Astrocyte (in vitro differentiated cells and primary cell): ENCODE results near the gene NINL. TPM values are rescaled to one million over a fixed set of nuclear protein-coding genes. Genes with fewer than 3 reads are reported as not detected.

Experiments used
- DNase-seq: peaks from one replicate; pipeline ENCODE4 v3.0.0-alpha.2; 2010; ENCODE audit warnings: low read depth
- FAIRE-seq: peaks from 2 replicates; lab custom pipeline; 2011; peaks lifted over from hg19 to GRCh38; lab: Jason Lieb, UNC
- H2AFZ ChIP-seq: 2 replicates; pipeline ENCODE4 v1.6.0; 2012; ENCODE audit warnings: low read depth, low read length, inconsistent platforms
- H3K27ac ChIP-seq: 2 replicates; pipeline ENCODE4 v1.5.1; 2011; ENCODE audit warnings: low read depth, low read length, inconsistent platforms
- H3K27me3 ChIP-seq: 2 replicates; pipeline ENCODE4 v1.6.0; 2011; ENCODE audit warnings: low read length, inconsistent platforms; ENCODE audit not compliant: insufficient read depth
- H3K36me3 ChIP-seq: 2 replicates; pipeline ENCODE4 v1.5.1; 2011; ENCODE audit warnings: low read length, inconsistent platforms; ENCODE audit not compliant: insufficient read depth
- H3K4me1 ChIP-seq: 2 replicates; pipeline ENCODE4 v1.5.1; 2011; ENCODE audit warnings: low read length, inconsistent platforms; ENCODE audit not compliant: insufficient read depth
- H3K4me2 ChIP-seq: 2 replicates; pipeline ENCODE4 v1.6.0; 2012; ENCODE audit warnings: low read length, inconsistent platforms
- H3K4me3 ChIP-seq: 2 replicates; pipeline ENCODE4 v1.5.1; 2011; ENCODE audit warnings: low read depth, mild to moderate bottlenecking, low read length, inconsistent platforms; ENCODE audit not compliant: insufficient read depth
- H3K79me2 ChIP-seq: 2 replicates; pipeline ENCODE4 v1.6.0; 2012; ENCODE audit warnings: mild to moderate bottlenecking, low read length, inconsistent platforms; ENCODE audit not compliant: insufficient read depth
- H3K9ac ChIP-seq: 2 replicates; pipeline ENCODE4 v1.6.0; 2012; ENCODE audit warnings: mild to moderate bottlenecking, low read length, inconsistent platforms
- H3K9me3 ChIP-seq: 2 replicates; pipeline ENCODE4 v1.5.1; 2012; ENCODE audit warnings: low read depth, mild to moderate bottlenecking, low read length, inconsistent platforms; ENCODE audit not compliant: insufficient read depth
- H4K20me1 ChIP-seq: 2 replicates; pipeline ENCODE4 v1.6.0; 2012; ENCODE audit warnings: low read length, inconsistent platforms; ENCODE audit not compliant: insufficient read depth
- H3K27ac Mint-ChIP-seq: one replicate; pipeline ENCODE4 v1.8.0; 2021; ENCODE audit warnings: mild to moderate bottlenecking, mixed read lengths; ENCODE audit not compliant: unreplicated experiment
- H3K27me3 Mint-ChIP-seq: one replicate; pipeline ENCODE4 v1.8.0; 2021; ENCODE audit warnings: low read depth, mixed read lengths; ENCODE audit not compliant: unreplicated experiment
- H3K36me3 Mint-ChIP-seq: one replicate; pipeline ENCODE4 v1.8.0; 2021; ENCODE audit warnings: low read depth, mixed read lengths; ENCODE audit not compliant: unreplicated experiment
- H3K4me1 Mint-ChIP-seq: one replicate; pipeline ENCODE4 v1.8.0; 2021; ENCODE audit warnings: low read depth, mixed read lengths; ENCODE audit not compliant: unreplicated experiment
- H3K4me3 Mint-ChIP-seq: one replicate; pipeline ENCODE4 v1.8.0; 2021; ENCODE audit warnings: mild to moderate bottlenecking, moderate library complexity, mixed read lengths; ENCODE audit not compliant: unreplicated experiment
- H3K9me3 Mint-ChIP-seq: one replicate; pipeline ENCODE4 v1.8.0; 2021; ENCODE audit warnings: mild to moderate bottlenecking, mixed read lengths; ENCODE audit not compliant: unreplicated experiment
- EZH2 ChIP-seq: IDR thresholded peaks from 2 replicates; pipeline ENCODE4 v1.6.1; 2012; ENCODE audit warnings: mild to moderate bottlenecking, low read length, inconsistent platforms; ENCODE audit not compliant: insufficient read depth
- total RNA-seq: library from RNA; stranded (reverse); gene quantifications from 2 replicates; pipeline ENCODE4 v1.2.1, GENCODE V29; 2021
- TF ChIP-seq, protein P1 (sequence below): IDR thresholded peaks from 2 replicates; pipeline ENCODE4 v1.5.1; 2011; ENCODE audit warnings: low read depth, mild to moderate bottlenecking, inconsistent platforms, low read length, moderate library complexity; ENCODE audit not compliant: insufficient read depth

Gene NINL
- total RNA-seq, 1 donor from 2014 or later = 10.2 TPM

DNA sequence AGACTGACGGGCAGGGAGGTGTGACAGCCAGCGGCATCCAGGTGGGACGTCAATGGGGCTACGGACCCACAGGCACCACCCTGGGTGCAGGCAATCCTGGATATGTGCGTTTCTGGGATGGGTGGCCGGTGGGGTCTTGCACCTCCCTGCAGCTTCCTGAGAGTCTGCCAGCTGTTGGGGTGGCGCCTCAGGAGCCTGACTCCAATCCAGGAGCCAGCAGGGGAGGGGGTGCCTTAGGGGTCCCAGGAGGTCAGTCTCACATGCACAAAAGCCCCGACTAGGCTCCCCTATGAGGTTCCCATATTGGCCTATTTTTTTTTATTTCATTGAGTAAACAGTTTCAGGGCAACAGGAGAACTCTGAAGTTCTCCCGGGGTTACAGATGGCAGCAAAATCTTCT, 104.5 kb downstream of the NINL start:
- Histone ChIP-seq H3K27ac (no peak overlapping the region), H4K20me1 (peaks cover 10% of the 10 kb centered on the region), H3K27me3 (no peaks in the 10 kb centered on the region), H3K4me1 (peaks cover 9% of the 10 kb centered on the region), H3K4me3 (no peak overlapping the region), H3K9ac (no peak overlapping the region), H3K79me2 (no peaks in the 10 kb centered on the region), H2AFZ (no peak overlapping the region), H3K36me3 (no peaks in the 10 kb centered on the region), H3K4me2 (no peak overlapping the region), H3K9me3 (no peaks in the 10 kb centered on the region)
- H3K27ac Mint-ChIP-seq = no peak overlapping the region
- H3K9me3 Mint-ChIP-seq = no peaks in the 10 kb centered on the region
- TF ChIP-seq EZH2 = no peak
- TF ChIP-seq, protein P1, sequence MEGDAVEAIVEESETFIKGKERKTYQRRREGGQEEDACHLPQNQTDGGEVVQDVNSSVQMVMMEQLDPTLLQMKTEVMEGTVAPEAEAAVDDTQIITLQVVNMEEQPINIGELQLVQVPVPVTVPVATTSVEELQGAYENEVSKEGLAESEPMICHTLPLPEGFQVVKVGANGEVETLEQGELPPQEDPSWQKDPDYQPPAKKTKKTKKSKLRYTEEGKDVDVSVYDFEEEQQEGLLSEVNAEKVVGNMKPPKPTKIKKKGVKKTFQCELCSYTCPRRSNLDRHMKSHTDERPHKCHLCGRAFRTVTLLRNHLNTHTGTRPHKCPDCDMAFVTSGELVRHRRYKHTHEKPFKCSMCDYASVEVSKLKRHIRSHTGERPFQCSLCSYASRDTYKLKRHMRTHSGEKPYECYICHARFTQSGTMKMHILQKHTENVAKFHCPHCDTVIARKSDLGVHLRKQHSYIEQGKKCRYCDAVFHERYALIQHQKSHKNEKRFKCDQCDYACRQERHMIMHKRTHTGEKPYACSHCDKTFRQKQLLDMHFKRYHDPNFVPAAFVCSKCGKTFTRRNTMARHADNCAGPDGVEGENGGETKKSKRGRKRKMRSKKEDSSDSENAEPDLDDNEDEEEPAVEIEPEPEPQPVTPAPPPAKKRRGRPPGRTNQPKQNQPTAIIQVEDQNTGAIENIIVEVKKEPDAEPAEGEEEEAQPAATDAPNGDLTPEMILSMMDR = no peak
- no peak overlapping the region for H3K4me3 Mint-ChIP-seq
- peaks cover 19% of the 10 kb centered on the region for H3K36me3 Mint-ChIP-seq
- no peak for FAIRE-seq
- DNase-seq = no peak
- H3K27me3 Mint-ChIP-seq = no peaks in the 10 kb centered on the region
- no peaks in the 10 kb centered on the region for H3K4me1 Mint-ChIP-seq

DNA sequence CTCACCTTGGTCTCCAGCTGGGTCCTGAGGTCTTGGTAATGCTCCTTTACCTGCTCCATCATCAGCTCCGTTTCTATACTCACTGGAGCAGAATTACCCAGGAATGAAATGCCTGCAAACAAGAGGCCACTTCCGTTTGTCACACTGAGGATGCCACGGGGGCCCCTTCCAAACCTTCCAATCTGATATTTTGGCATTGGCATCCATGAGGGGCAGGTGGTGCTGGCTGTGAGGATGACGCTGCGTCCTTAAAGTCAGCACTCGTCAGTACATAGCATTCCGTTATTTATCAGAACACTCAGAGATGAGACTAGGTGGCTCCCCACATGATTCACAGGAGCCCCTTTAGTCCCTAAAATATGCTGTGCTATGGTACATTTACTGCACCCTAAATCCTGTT, 105.2 kb downstream of the NINL start:
- FAIRE-seq = no peak
- no peaks in the 10 kb centered on the region for H3K9me3 Mint-ChIP-seq
- no peak overlapping the region for H3K27ac Mint-ChIP-seq
- no peaks in the 10 kb centered on the region for H3K27me3 ChIP-seq
- H3K4me3 ChIP-seq = no peak overlapping the region
- H3K4me2 ChIP-seq = no peak overlapping the region
- H3K36me3 ChIP-seq = no peaks in the 10 kb centered on the region
- H3K9me3 ChIP-seq = no peaks in the 10 kb centered on the region
- TF ChIP-seq EZH2 = no peak
- TF ChIP-seq, protein P1 = no peak
- H3K27me3 Mint-ChIP-seq = no peaks in the 10 kb centered on the region
- peaks cover 9% of the 10 kb centered on the region for H4K20me1 ChIP-seq
- no peak overlapping the region for H3K9ac ChIP-seq
- H3K79me2 ChIP-seq = no peaks in the 10 kb centered on the region
- DNase-seq = no peak
- H3K27ac ChIP-seq = no peak overlapping the region
- H3K4me3 Mint-ChIP-seq = no peak overlapping the region
- H3K36me3 Mint-ChIP-seq = peaks cover 19% of the 10 kb centered on the region
- H3K4me1 Mint-ChIP-seq = no peaks in the 10 kb centered on the region
- no peak overlapping the region for H2AFZ ChIP-seq
- peaks cover 6% of the 10 kb centered on the region for H3K4me1 ChIP-seq

DNA sequence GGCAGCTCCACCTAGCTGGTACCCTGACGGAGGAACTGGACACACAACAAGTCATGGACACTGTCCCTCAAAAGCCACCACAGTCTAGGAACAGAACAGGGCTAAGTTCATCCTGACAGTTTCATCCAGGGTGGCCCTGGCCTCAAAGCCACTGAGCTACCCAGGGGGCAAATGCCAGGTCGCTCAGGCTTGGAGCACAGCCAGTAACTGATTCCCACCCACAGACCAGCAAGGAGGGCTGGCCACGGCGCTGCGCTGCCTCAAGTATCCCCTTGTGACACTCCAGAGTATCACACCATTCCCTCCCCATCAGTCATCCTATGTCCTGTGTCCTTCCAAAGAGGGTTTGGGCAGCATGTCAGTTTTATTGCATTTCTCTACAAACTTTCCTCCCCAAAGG, 105.7 kb downstream of the NINL start:
- no peaks in the 10 kb centered on the region for H3K9me3 ChIP-seq
- Mint-ChIP-seq H3K36me3 (peaks cover 19% of the 10 kb centered on the region), H3K9me3 (no peaks in the 10 kb centered on the region), H3K27me3 (no peaks in the 10 kb centered on the region), H3K4me3 (no peak overlapping the region), H3K27ac (no peak overlapping the region), H3K4me1 (no peaks in the 10 kb centered on the region)
- H4K20me1 ChIP-seq = peaks cover 4% of the 10 kb centered on the region
- no peak for FAIRE-seq
- no peaks in the 10 kb centered on the region for H3K36me3 ChIP-seq
- DNase-seq = no peak
- H3K4me3 ChIP-seq = no peak overlapping the region
- no peak overlapping the region for H3K4me2 ChIP-seq
- no peak overlapping the region for H3K27ac ChIP-seq
- H3K27me3 ChIP-seq = no peaks in the 10 kb centered on the region
- peaks cover 1% of the 10 kb centered on the region for H3K4me1 ChIP-seq
- H3K79me2 ChIP-seq = no peaks in the 10 kb centered on the region
- no peak overlapping the region for H3K9ac ChIP-seq
- TF ChIP-seq EZH2 = no peak
- TF ChIP-seq, protein P1 = no peak
- H2AFZ ChIP-seq = no peak overlapping the region
